Mesendoderm (in vitro differentiated cells): Measurements from ENCODE around the gene DOK1.

ENCODE experiments used
- DNase-seq: peaks from one replicate; pipeline ENCODE4 v3.0.0; 2013
- H2AK5ac ChIP-seq: 2 replicates; pipeline ENCODE4 v1.6.1; 2013; ENCODE audit warnings: low read length, inconsistent platforms
- H2BK120ac ChIP-seq: 2 replicates; pipeline ENCODE4 v1.6.1; 2013; ENCODE audit warnings: low read depth, mild to moderate bottlenecking, low read length, moderate library complexity, mixed read lengths
- H2BK15ac ChIP-seq: replicated peaks from 2 replicates; pipeline ENCODE4 v1.6.1; 2013; ENCODE audit warnings: low read depth, mild to moderate bottlenecking, moderate library complexity
- H2BK5ac ChIP-seq: 2 replicates; pipeline ENCODE4 v1.6.1; 2013; ENCODE audit warnings: low read length, inconsistent platforms
- H3K18ac ChIP-seq: 2 replicates; pipeline ENCODE4 v1.6.1; 2013; ENCODE audit warnings: mild to moderate bottlenecking, low read length, mixed read lengths
- H3K23ac ChIP-seq: one replicate; pipeline ENCODE4 v1.6.1; 2013; ENCODE audit warnings: low read length
- H3K27ac ChIP-seq: 2 replicates; pipeline ENCODE4 v1.5.1; 2013; ENCODE audit warnings: low read depth, mild to moderate bottlenecking, inconsistent platforms, low read length, moderate library complexity
- H3K27me3 ChIP-seq: 2 replicates; pipeline ENCODE4 v1.6.1; 2013; ENCODE audit warnings: low read length, control low read depth, mild to moderate bottlenecking, inconsistent platforms; ENCODE audit not compliant: insufficient read depth, poor library complexity
- H3K36me3 ChIP-seq: 2 replicates; pipeline ENCODE4 v1.6.1; 2013; ENCODE audit warnings: low read length, inconsistent platforms; ENCODE audit not compliant: control insufficient read depth, insufficient read depth
- H3K4ac ChIP-seq: one replicate; pipeline ENCODE4 v1.6.1; 2013; ENCODE audit warnings: low read depth, mild to moderate bottlenecking, low read length, moderate library complexity
- H3K4me1 ChIP-seq: 2 replicates; pipeline ENCODE4 v1.6.1; 2013; ENCODE audit warnings: low read depth, low read length, inconsistent platforms; ENCODE audit not compliant: control insufficient read depth
- H3K4me2 ChIP-seq: 2 replicates; pipeline ENCODE4 v1.6.1; 2013; ENCODE audit warnings: low read length
- H3K4me3 ChIP-seq: 2 replicates; pipeline ENCODE4 v1.5.1; 2013; ENCODE audit warnings: mild to moderate bottlenecking, low read length
- H3K56ac ChIP-seq: one replicate; pipeline ENCODE4 v1.6.1; 2013; ENCODE audit warnings: low read length
- H3K79me1 ChIP-seq: 2 replicates; pipeline ENCODE4 v1.6.1; 2013; ENCODE audit warnings: low read length, inconsistent platforms
- H3K79me2 ChIP-seq: 2 replicates; pipeline ENCODE4 v1.6.1; 2013; ENCODE audit warnings: mild to moderate bottlenecking, low read length; ENCODE audit not compliant: control insufficient read depth, insufficient read depth
- H3K9ac ChIP-seq: 2 replicates; pipeline ENCODE4 v1.6.1; 2013; ENCODE audit warnings: low read length, inconsistent platforms
- H4K5ac ChIP-seq: one replicate; pipeline ENCODE4 v1.6.1; 2013; ENCODE audit warnings: low read length
- H4K8ac ChIP-seq: one replicate; pipeline ENCODE4 v1.6.1; 2013; ENCODE audit warnings: low read depth, mild to moderate bottlenecking, control low read depth, low read length, moderate library complexity
- WGBS: extraction: QIAGEN DNeasy Blood & Tissue Kit; methylation state at CpG from one replicate; pipeline ENCODE4 v1.1.7; 2013; ENCODE audit warnings: low lambda C conversion rate, missing lambda C conversion rate; ENCODE audit not compliant: insufficient coverage; ENCODE audit errors: extremely low coverage; 5-methylcytosine and 5-hydroxymethylcytosine counted together

DOK1 gene

GRCh38 chr2:74602586-74603281, 48.2 kb downstream of the DOK1 start:
- Histone ChIP-seq H2BK120ac (no peak overlapping the region), H3K79me2 (no peaks in the 10 kb centered on the region), H3K56ac (no peak overlapping the region), H3K27me3 (no peaks in the 10 kb centered on the region), H2BK15ac (no peak overlapping the region), H3K27ac (no peak overlapping the region), H3K4me1 (no peaks in the 10 kb centered on the region), H4K5ac (no peak overlapping the region), H4K8ac (no peak overlapping the region), H3K79me1 (no peaks in the 10 kb centered on the region), H3K36me3 (no peaks in the 10 kb centered on the region), H3K4me3 (no peak overlapping the region), H2AK5ac (no peak overlapping the region), H3K4ac (no peak overlapping the region), H3K18ac (no peak overlapping the region), H3K9ac (no peak overlapping the region), H3K23ac (no peak overlapping the region), H2BK5ac (no peak overlapping the region), H3K4me2 (no peak overlapping the region)
- no peak for DNase-seq
- WGBS: no CpG with 5 or more reads among the region's 1 CpG

- Histone ChIP-seq H3K4ac (no peak overlapping the region), H3K4me2 (no peak overlapping the region), H3K23ac (no peak overlapping the region), H3K27me3 (no peaks in the 10 kb centered on the region), H3K27ac (no peak overlapping the region), H3K9ac (no peak overlapping the region), H4K5ac (no peak overlapping the region), H4K8ac (no peak overlapping the region), H3K79me2 (no peaks in the 10 kb centered on the region), H3K36me3 (no peaks in the 10 kb centered on the region), H3K18ac (no peak overlapping the region), H2AK5ac (no peak overlapping the region), H3K4me1 (no peaks in the 10 kb centered on the region), H3K4me3 (no peak overlapping the region), H2BK120ac (no peak overlapping the region), H2BK15ac (no peak overlapping the region), H3K79me1 (no peaks in the 10 kb centered on the region), H2BK5ac (no peak overlapping the region), H3K56ac (no peak overlapping the region)
- DNase-seq: no peak
- no CpG with 5 or more reads among the region's 7 CpGs for WGBS
Measured at GRCh38 chr2:74603282-74604000, 48.9 kb downstream of the DOK1 start.

GRCh38 chr2:74606927-74607326, 52.4 kb downstream of the DOK1 start:
- Histone ChIP-seq H3K27ac (no peak overlapping the region), H3K4me3 (no peak overlapping the region), H3K79me2 (no peaks in the 10 kb centered on the region), H3K36me3 (no peaks in the 10 kb centered on the region), H2BK15ac (no peak overlapping the region), H2AK5ac (no peak overlapping the region), H4K5ac (no peak overlapping the region), H3K79me1 (no peaks in the 10 kb centered on the region), H3K23ac (no peak overlapping the region), H3K4me2 (no peak overlapping the region), H4K8ac (no peak overlapping the region), H3K4me1 (no peaks in the 10 kb centered on the region), H3K56ac (no peak overlapping the region), H2BK120ac (no peak overlapping the region), H2BK5ac (no peak overlapping the region), H3K27me3 (no peaks in the 10 kb centered on the region), H3K9ac (no peak overlapping the region), H3K18ac (no peak overlapping the region), H3K4ac (no peak overlapping the region)
- no CpG with 5 or more reads among the region's 5 CpGs for WGBS
- DNase-seq: no peak
